GM23248 (cell line): ENCODE data around the gene FBF1.

Experiments
- EZH2 ChIP-seq: fragments of 200-600 bp; sonication (generic); IDR thresholded peaks from 2 replicates; pipeline ENCODE4 v1.6.1; 2018; ENCODE audit warnings: antibody characterized with exemption, mild to moderate bottlenecking; ENCODE audit not compliant: insufficient read depth, poor library complexity, severe bottlenecking
- EZH2phosphoT487 ChIP-seq: fragments of 200-600 bp; sonication (generic); IDR thresholded peaks from 2 replicates; pipeline ENCODE4 v1.6.1; 2018; ENCODE audit warnings: antibody characterized with exemption, moderate library complexity, mild to moderate bottlenecking, low read depth; ENCODE audit not compliant: insufficient read depth

DNA sequence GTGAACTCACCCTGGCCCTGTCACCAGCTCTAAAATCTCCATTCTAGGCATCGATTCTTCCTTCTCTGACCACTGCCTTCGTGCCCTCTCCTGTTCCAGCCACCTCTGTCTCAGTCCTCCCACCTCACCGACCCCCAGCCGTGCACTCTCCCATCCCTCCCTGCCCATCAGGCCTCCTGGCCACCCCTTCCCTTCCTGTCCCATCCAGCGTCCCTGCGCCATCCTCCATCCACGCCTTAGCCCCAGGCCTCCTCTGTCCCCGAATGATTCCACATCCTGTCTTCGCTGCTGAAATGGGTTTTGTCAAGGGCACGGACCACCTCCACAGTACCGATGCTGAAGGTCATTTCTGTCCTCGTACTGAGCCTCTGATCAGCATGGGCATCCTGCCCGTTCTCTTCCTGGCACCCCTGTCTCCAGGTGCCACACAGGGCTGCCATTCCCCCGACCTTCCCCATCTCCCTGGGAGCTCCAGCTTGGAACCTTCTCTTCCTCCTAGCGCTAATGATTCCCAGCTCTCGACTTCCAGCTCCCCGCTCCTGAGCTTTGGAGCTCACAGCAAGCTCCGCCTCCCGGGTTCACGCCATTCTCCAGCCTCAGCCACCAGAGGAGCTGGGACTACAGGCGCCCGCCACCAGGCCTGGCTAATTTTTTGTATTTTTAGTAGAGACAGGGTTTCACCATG, 46.7 kb downstream of the FBF1 start:
- no peak for TF ChIP-seq EZH2
- TF ChIP-seq EZH2phosphoT487: no peak
